KOPT-K1 (cell line): Measurements from ENCODE around the gene GPANK1.

ENCODE experiments used
- H3K27ac ChIP-seq: fragments of 200-600 bp; sonication (generic); 2 replicates; pipeline ENCODE4 v1.5.1; 2016; ENCODE audit warnings: antibody characterized with exemption, mild to moderate bottlenecking, low read depth, low read length; ENCODE audit not compliant: poor library complexity, severe bottlenecking
- H3K36me3 ChIP-seq: fragments of 200-600 bp; sonication (generic); 2 replicates; pipeline ENCODE4 v1.5.1; 2017; ENCODE audit warnings: antibody characterized with exemption, mild to moderate bottlenecking, low read length, moderate library complexity; ENCODE audit not compliant: insufficient read depth
- H3K9me3 ChIP-seq: fragments of 200-600 bp; sonication (generic); 2 replicates; pipeline ENCODE4 v1.5.1; 2017; ENCODE audit warnings: antibody characterized with exemption, low read length, mild to moderate bottlenecking; ENCODE audit not compliant: insufficient read depth, poor library complexity, severe bottlenecking

Gene GPANK1

DNA sequence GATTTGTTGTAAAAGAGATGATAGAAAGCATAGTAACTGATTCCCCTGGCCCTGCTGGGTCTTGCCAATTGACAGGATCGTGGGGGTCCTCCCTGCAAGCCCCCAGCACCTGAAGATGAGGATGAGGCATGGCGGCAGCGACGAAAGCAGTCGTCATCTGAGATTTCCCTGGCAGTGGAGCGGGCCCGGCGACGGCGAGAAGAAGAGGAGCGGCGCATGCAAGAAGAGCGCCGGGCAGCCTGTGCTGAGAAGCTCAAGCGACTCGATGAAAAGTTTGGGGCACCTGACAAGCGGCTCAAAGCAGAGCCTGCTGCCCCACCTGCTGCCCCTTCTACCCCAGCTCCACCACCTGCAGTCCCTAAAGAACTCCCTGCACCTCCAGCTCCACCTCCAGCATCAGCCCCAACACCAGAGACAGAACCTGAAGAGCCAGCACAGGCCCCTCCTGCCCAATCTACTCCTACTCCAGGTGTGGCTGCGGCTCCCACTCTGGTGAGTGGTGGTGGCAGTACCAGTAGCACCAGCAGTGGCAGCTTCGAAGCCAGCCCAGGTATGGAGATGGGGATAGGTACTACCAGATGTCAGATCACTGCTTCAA is 37.0 kb downstream of the GPANK1 start:
- Histone ChIP-seq H3K27ac (no peak overlapping the region), H3K36me3 (peaks cover 100% of the 10 kb centered on the region), H3K9me3 (no peaks in the 10 kb centered on the region)

DNA sequence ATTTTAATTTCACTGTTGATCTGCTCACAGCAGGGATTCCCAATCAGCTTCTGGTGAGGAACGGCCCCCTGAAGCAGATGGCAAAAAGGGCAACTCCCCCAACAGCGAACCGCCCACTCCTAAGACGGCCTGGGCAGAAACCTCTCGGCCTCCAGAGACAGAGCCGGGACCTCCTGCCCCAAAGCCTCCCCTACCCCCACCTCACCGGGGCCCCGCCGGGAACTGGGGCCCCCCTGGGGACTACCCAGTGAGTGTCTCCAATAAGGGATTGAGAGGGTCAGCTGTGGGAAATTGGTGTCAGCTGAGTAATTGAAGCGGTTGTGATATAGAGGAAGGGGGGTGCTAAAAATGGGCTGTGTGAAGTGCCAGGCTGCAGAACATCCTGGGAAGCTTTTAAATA is 37.8 kb downstream of the GPANK1 start:
- Histone ChIP-seq H3K9me3 (no peaks in the 10 kb centered on the region), H3K27ac (no peak overlapping the region), H3K36me3 (peaks cover 100% of the 10 kb centered on the region)

DNA sequence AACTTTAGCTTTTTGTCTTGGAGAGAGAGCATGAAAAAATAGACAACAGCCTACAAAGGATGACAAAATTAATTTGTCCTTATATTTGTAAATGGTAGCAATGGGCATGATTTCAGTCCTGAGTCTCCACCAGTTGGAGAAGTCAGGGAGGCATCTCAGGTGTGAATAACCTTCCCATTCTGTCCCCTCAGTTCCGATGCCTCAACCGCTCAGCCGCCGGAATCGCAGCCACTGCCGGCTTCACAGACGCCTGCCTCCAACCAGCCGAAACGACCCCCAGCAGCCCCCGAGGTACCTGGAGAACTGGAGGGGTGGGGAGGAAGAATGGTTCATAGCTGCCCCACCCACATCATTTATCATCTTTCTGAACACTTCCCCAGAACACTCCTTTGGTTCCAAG is 40.7 kb downstream of the GPANK1 start:
- H3K36me3 ChIP-seq, result peaks cover 76% of the 10 kb centered on the region
- H3K9me3 ChIP-seq, result no peaks in the 10 kb centered on the region
- no peak overlapping the region for H3K27ac ChIP-seq

DNA sequence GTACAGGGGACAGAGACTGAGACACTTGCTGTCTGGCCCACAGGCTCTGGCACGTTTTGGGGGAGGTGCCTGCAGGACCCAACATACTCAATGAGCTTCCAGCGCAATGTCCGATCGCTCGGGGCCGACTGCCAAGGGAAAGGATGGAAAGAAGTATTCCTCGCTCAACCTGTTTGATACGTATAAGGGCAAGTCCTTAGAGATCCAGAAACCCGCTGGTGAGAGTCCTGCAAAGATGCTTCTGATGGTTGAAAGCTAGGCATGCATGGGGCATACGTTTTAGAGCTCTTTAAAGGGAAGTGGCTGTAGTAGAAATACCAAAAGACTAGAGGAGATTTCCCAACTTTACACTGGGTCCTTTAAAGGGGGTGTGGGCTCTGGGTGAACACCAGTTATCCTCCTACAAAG is 42.1 kb downstream of the GPANK1 start:
- peak overlapping the region; percentile 99 for H3K27ac ChIP-seq
- H3K36me3 ChIP-seq, result peaks cover 62% of the 10 kb centered on the region
- no peaks in the 10 kb centered on the region for H3K9me3 ChIP-seq

DNA sequence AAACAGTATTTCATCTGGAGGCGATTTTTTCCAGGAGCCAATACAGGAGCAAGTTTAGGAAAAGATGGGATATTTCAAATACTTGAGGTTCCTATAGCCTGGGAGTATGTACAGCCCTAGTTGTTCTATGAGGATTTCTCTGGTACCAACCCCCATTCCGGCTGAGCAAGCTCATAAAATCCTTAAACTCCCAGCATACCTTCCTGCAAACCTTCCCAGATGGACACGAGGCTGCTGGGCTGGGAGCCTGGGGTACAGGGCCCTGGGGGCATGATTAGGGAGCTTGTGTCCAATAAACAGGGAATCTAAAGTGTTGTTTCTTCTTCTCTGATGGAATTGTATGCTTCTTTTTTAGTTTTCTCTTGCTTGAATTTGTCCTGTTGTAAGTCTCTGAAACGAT is 42.8 kb downstream of the GPANK1 start:
- Histone ChIP-seq H3K9me3 (no peaks in the 10 kb centered on the region), H3K36me3 (peaks cover 58% of the 10 kb centered on the region), H3K27ac (peak overlapping the region; percentile 99)

DNA sequence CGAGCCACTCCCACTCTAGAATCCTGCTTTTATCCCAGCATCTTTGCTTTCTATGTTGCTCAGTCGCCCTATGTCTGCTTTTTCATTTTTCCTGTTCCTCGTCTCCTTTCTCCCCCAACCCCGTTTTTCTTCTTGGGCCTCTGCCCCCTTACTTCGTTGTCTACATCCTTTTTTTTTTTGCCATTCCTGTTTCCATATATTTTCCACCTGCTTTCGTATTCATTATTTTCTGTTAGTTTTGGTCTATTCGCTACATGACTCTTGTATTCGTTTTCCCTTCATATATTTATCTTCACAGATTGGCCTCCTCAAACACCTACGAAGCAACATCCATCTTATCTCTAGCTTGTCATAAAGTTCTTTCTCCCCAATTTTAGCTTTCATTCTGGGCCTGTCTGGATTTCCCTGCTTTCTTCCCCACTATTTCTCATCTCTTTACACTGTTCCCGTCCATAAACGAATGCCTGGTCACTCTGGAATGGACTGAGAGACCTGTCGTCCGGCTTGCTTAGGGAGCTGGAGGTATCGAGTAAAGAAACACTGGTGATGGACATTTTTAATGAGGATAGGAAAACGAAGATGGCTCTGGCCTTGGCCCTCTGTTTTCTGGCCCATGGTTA is 43.4 kb downstream of the GPANK1 start:
- Histone ChIP-seq H3K9me3 (no peaks in the 10 kb centered on the region), H3K36me3 (peaks cover 57% of the 10 kb centered on the region), H3K27ac (peak overlapping the region; percentile 99)

DNA sequence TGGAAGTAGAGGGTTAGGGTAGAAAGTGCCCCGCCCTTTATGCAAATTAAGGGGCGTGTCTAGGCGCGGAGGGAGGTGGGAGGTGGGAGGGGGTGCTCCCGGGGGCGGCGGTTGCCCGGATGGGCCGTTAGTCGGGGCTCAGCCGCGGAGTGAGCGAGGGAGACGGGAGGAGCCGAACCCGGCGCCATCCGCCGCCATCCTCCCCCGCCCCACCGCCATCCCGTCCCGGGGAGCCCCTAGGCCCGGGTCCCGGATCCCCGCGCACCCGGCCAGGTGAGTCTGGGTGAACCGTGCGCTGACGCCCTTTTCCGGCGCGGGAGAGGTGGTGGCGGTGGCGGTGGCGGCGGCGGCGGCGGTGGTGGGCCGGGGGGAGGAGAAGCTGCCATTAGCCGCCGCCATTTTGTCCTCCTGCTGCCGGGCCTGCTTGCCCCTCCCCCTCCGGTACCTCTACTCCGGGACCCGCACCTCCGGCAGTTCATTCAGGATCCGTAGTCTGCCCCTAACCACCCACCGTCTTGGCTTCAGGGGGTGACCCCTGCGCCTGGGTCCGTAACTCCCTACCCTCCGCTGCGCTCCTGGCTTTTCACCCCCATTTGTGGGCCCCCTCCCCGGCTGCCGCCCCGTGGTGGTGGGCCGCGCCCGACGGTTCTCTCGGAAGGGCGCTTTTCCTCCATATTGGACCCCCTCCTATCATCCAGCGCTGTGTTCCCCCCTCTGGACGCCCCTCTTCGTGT is 44.0 kb downstream of the GPANK1 start, which contains the start of gene PRRC2A:
Gene PRRC2A (plus strand): TSS at position 130 of the 734 bp plus-strand sequence. CDS start 2,075 bp downstream, outside the sequence.
- Histone ChIP-seq H3K36me3 (peaks cover 50% of the 10 kb centered on the region), H3K9me3 (no peaks in the 10 kb centered on the region), H3K27ac (peak within 1 kb of the TSS; percentile 99)

DNA sequence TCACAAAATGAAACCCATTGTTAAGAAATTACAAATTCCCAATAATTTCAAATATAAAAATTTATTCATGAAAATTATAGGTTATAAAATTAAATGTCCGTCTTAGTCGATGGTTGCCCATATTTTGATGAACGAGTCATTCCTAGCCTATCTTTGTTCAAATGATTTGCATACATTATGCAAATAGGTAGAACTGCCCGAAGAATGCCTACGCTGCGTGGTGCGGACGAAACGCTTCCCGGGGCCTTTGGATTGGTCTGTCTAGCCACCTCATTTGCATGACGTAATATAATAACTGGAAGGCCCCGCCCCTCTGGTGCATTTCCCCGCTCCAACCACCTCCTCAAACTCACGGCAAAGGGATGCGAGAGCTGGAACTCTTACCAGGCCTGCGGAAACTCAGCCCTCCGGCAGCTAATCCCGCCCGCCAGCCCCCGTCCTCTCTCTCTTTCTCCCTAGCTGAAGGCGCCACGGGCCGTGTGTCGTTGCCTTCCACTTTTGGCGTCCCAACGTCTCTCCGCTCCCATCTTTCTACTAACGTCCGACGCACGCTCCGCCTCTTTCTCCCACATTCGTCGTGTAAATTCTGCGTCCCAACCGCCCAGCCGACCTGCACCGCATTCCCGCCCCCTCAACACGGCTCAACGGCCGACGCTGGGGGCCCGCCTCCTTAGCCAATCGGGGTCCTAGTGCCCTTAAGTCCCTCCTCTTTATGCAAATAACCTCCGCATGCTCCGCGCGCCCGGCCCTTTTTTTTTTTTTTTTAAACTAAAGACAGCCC is 44.8 kb downstream of the GPANK1 start:
- H3K36me3 ChIP-seq, result peaks cover 43% of the 10 kb centered on the region
- peak overlapping the region; percentile 99 for H3K27ac ChIP-seq
- H3K9me3 ChIP-seq, result no peaks in the 10 kb centered on the region

DNA sequence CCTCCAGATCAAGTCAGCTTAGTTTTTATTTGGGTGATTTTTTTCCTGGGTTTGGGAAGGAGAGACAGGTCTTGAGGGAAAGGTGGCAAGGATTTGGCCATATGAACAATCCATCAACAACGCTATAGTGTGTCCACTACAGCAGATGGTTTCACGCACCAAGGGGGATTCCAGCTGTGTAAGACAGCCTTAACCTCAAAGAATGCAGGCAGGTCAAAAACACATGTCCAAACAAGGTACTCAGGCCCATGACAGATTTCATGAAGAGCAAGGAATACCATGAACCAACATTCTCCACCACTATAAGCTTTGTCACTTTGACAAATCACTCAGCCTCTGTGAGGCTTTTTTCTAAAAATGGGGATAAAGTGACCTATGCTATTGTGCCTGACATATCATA is 47.8 kb downstream of the GPANK1 start:
- Histone ChIP-seq H3K27ac (peak overlapping the region; percentile 97), H3K36me3 (peaks cover 13% of the 10 kb centered on the region), H3K9me3 (no peaks in the 10 kb centered on the region)

DNA sequence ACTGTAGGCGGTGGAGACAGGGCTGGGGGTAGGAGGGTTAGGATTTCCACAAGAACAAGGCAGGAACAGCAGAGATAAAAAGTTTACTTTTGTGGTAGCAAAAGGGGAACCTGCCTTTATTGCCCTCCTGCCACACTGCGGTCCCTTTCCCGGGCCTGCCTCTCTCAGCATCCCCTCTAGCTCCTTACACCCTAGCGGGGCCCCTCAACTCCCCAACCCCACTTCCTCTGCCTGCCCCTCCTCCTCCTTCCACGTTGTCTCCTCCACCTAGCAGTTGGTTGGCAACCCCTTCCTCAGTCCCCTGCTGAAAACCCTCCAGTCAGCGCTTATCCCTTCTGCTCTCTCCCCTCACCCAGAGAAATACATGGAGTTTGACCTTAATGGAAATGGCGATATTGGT is 49.0 kb downstream of the GPANK1 start:
- peaks cover 8% of the 10 kb centered on the region; the same call in 1 of the 2 replicates for H3K36me3 ChIP-seq
- H3K27ac ChIP-seq, result peak overlapping the region; percentile 97
- no peaks in the 10 kb centered on the region for H3K9me3 ChIP-seq

DNA sequence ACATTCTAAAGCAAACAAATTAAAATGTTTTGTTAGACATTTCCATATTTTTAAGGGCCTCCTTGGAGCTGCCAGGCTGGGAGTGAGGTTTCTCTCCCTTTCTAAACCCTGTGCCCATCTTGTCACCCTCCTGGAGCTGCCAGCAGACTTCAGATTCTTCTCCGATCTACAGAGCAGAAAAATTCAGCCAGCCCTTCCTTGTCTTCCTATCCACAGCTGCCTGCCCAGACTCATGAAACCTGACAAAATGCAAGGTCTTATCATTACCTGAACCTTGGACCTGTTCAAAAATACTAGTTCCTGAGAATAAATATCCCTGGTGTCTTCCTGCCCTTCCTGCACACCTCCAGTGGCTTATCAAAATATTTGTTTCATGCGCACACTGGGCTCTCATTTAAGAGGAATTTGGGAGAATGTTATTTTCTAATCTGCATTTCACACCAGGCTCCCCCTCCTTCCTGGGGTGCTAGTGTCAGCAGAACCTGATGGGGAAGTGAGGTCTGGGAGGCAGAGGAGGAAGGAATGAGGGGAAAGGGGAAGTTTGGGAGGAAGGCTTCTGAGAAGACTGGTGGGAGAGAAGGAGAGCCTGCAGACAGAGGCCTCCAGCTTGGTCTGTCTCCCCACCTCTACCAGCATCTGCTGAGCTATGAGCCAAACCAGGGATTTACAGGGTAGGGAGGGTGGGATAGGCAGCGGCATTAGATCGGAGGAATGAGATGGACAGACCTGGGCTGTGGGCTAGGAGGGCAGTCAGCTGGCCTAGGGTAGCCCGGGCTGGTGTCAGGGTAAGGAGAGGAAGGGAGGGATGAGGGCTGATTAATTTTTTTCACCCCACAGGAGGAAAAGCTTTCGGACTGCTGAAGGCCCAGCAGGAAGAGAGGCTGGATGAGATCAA is 49.9 kb downstream of the GPANK1 start, which contains the start of gene AIF1:
Gene AIF1 (plus strand): TSS at position 551 of the 895 bp plus-strand sequence. CDS start 96 bp downstream, at position 647.
- H3K27ac ChIP-seq, result peak within 1 kb of the TSS; percentile 97
- H3K9me3 ChIP-seq, result no peaks in the 10 kb centered on the region

DNA sequence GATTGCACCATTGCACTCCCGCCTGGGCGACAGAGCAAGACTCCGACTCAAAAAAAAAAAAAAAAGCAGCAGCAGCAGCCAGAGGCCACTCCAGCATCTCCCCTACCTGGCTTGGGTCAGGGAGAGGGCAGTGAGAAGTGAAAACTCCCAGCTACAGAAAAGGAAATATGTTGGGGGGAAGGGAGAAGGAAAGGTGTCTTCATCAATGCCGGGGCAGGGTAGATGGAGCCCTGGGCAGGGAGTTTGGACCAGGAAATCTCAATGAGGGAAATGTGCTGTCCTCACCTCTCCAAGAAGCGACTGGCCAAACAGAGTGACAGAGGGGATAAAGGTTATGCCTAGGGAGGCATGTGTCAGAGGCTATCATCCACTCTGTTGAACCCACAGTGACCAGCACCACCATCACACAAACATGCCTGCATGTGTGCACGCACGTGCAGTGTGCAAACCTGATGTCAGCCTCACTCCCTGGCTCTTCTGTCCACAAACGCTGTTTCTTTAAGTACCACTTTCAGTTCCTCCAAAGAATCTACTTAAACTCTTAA is 50.6 kb downstream of the GPANK1 start:
- Histone ChIP-seq H3K9me3 (no peaks in the 10 kb centered on the region), H3K27ac (peak overlapping the region; percentile 97), H3K36me3 (peaks cover 8% of the 10 kb centered on the region; the same call in 1 of the 2 replicates)

More for the DNA sequence above, 49.9 kb downstream of the GPANK1 start, which contains the start of gene AIF1:
- peaks cover 8% of the 10 kb centered on the region; the same call in 1 of the 2 replicates for H3K36me3 ChIP-seq
